ENCODE results near the gene ARHGAP19.

ARHGAP19 gene, protein sequence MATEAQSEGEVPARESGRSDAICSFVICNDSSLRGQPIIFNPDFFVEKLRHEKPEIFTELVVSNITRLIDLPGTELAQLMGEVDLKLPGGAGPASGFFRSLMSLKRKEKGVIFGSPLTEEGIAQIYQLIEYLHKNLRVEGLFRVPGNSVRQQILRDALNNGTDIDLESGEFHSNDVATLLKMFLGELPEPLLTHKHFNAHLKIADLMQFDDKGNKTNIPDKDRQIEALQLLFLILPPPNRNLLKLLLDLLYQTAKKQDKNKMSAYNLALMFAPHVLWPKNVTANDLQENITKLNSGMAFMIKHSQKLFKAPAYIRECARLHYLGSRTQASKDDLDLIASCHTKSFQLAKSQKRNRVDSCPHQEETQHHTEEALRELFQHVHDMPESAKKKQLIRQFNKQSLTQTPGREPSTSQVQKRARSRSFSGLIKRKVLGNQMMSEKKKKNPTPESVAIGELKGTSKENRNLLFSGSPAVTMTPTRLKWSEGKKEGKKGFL

GRCh38 chr10:97292097-97292861, at the start of gene ARHGAP19:
ARHGAP19 (minus strand) TSS chr10:97292637; CDS start chr10:97292627, 10 bp downstream.
- peak; percentile 99 for DNase-seq

- no peak for DNase-seq
Observed at GRCh38 chr10:97341416-97341815, 49.0 kb upstream of the ARHGAP19 start.

DNA sequence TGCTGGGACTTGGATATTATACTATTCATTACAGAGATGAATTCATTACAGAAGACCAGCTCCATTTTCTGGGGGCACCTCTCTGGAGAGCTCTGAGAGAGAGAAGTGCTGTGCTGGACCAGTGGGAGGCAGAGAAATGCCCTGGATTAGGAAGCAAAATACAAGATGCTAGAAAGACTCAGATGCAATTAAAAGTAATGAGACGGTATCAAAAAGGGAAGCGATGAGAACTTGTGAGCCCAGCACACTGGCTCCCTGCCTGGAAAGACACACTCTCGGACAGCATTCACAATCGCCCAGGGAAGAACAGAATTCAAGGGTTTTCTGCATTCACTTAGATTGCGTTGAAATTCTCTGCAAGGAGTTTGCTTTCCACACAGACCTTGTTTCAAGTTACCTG, 45.6 kb upstream of the ARHGAP19 start:
- DNase-seq, result no peak

DNA sequence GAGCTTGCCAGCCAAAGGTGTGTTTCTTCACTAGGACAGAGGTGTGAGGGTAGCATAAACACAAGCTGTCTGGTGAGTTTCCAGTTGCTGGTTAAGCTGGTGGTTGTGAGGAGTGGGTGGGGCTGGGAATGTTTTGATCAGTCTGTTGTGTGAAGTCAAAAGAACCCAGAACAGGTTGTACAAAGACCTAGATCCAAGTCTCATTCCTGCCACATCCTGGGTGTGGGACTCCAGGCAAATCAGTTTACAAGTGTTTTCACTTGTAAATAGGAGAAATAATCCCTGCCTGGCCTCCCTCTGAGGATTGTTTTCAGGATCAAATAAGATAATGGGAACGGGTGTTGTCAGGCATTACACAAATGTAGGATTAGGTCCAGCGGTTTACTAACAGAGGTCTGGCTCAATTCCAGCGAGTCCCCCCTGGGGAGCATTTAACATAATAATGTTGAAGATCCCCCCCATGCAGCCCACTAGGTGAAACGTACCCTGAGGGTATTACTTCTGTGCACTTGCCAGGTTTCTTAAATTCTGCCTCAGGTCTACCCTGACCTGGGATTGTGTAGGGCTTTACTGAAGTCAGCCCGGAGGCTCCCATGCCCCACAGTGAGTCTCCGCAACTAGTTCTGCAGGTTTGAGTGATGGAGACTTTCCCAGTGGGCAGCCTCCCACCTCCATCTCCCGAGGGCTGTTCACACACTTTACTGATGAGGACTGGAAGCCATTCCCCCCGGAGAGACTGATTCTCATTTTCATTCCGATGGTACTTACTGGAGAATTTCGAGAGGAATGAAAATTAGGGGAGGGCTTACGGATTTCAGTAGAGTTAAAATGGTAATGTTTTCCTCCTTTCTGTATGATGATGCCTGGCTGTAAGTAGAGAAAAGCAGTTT, 44.8 kb upstream of the ARHGAP19 start:
- no peak for DNase-seq

DNA sequence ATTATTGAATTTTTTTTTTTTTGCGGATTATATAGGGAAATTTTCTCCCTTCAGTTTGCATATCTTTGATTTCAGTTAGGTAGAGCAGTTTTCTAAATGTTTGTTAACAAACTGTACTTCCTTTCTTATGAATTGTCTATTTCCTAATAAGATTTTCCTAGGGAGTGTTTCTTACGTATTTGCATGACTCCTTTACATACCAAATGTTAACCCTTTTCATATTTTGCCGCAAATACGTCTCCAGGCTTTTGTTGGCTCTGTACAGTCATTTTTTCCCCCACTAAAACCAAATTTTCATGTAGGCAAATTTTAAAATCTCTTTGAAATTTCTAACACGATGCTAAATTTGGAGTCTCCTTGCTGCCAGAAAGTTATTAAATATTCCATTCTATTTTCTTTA, 44.0 kb upstream of the ARHGAP19 start:
- DNase-seq, result no peak

DNA sequence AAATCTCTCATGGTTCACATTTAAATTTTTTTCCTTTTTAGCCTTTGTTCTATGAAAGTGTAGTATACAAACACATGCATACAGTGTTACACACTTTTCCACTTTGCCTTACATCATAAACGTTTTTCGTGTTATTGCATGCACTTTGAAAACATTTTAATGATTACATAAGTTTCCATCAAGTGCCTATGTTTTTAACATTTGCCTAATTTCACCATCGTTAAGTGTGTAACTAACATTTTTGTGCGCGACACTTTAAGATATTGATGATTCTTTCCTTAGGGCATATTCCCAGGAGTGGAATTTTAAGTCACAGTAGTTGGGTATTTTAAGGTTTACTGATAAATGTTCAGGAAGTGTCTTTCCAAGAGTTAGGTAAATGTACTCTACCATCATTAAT, 43.6 kb upstream of the ARHGAP19 start:
- no peak for DNase-seq

DNA sequence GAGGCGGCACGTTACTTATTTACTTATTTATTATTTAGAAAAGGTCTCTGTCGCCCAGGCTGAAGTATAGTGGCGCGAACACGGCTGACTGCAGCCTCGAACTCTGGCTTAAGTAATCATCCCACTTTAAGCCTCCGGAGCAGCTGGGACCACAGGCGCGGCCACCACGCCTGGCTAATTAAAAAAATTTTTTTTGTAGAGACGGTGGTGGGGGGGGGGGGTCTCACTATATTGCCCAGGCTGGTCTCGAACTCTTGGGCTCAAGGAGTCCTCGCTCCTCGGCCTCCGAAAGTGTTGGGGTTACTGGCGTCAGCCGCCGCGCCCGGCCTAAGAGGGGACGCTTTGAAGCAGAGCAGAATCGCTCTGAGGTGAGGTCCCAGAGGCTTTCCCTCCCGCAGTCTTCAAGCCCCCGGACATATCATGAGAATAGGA, 42.8 kb upstream of the ARHGAP19 start:
- no peak for DNase-seq

DNA sequence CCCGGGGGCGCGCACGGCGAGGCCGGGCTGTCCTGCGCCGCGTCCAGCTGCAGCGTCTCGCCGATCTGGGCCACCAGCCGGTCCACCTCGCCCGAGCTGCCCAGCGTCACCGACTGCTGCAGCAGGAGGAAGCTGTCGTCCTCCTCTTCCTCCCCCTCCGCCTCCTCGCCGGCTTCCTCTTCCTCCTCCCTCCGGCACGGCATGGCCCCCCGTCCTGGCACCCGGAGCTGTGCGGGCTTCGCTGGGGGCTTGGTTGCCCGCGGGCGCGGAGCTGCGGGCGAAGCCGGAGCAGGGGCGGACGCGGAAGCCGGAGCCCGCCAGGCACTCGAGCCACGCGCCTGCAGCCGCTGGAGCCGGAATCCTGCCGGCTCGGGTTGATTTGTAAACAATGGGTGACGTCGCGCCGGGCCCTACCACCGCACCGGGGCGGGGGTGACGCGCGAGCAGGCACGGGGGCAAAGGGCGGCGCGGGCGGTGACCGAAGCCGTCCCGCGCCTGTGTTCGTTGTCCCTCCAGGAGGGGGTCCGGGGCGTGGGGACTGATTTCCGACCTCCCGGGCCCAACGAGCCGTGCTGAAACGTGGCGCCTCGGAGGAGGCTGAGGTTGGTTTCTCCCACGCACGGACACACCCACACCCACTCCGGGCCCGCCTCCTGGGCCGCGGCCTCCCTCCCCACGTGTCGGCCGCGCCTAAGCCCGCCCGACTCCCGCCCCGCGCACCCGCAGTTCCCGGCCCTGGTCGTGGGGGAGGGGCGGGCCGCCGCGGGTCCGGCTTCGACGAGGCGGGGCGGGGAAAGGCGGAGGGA, 42.1 kb upstream of the ARHGAP19 start, which contains the start of gene FRAT2:
Gene FRAT2 (minus strand): TSS at position 360 of the 806 bp plus-strand sequence. CDS start 157 bp downstream, at position 203.
- peak; percentile 78 for DNase-seq

DNA sequence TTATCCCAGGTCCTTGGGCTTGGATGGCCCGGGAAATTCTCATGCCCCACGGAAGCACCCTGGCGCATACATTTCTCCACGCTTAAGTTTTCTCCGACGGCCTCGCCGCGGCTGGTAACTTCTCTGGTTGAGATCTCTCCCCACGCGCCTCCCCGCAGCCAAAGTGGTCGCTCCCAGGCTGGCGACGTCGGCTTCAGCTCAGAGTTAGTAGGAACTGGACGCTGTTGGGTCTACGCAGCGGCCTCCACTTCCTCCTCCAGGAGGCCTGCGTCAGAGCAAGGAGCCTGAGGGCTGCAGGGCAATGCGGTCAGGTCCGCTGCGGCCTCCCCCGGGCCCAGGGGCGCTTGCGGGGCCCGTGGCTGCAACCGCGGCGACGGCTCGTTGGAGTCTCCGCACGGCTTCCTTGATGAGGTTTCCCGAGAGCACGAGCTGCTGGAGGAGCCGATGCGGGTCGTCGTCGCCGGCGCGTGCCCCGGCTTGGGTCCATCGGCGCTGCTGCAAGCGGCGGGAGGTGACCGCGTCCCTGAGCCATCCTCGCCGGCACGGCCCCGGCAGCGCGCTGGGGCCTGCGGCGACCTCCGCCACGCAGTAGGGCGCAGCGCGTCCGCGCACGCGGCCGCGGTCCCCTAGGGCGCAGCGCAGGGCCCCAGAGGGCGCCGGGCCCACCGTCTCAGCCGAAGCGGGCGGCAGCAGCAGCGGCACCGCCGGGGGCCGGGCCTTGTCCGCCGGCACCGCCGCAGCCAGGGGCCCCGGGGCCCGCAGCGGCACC, 41.3 kb upstream of the ARHGAP19 start:
- DNase-seq, result no peak

DNA sequence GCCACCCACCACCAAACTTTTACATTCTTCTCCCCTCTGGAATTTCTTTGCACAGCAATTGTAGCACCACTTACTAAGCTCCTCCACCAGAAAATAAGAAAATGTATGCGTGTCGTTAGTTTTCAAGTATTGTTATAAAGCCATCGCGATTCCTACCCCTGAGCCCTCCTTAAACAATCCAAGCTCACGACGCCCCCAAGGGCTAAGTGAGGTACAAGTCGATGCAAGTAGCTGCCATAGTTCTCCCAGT, 40.8 kb upstream of the ARHGAP19 start:
- DNase-seq, result no peak

GRCh38 chr10:97332591-97333350, 40.3 kb upstream of the ARHGAP19 start:
- peak; percentile 57 for DNase-seq

DNA sequence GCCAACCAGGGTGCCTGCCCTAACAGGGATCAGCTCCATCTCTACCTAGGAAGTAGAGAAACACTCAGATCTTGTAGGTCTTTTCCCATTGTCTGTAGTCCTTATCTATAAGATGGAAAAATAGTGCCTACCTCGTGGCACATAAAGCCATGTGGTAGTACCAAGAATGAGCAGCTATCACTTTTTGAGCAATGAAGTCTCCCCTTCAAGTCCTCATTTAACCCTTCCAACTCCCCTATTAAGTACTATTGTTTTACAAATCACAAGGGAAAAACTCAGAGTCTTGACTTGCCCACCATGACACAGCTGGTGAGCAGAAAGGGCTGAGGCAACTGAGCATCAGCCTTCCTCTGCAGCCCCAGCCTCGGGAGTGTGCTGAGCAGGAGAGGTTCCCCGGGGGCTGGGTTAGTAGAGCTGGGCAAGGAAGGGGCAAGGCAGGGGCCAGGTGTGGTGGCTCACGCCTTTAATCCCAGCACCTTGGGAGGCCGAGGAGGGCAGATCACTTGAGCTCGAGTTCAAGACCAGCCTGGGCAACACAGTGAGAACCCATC, 38.8 kb upstream of the ARHGAP19 start:
- no peak for DNase-seq

DNA sequence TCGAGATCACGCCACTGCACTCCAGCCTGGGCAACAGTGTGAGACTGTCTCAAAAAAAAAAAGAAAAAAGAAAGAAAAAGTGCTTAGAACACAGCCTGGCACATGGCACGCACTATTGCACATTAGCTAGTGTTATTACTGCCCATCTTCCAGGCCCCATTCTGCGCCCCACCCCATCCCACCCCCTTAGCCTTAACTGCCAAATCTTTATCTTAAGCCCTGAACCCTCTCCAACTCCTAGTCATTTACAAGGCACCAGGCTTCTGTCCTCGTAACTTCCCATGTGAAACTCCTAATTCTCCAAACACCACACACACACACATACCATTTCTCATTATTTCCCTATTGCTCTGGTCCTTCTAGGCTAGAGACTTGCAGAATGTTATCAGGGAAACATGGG, 37.3 kb upstream of the ARHGAP19 start:
- DNase-seq, result no peak

DNA sequence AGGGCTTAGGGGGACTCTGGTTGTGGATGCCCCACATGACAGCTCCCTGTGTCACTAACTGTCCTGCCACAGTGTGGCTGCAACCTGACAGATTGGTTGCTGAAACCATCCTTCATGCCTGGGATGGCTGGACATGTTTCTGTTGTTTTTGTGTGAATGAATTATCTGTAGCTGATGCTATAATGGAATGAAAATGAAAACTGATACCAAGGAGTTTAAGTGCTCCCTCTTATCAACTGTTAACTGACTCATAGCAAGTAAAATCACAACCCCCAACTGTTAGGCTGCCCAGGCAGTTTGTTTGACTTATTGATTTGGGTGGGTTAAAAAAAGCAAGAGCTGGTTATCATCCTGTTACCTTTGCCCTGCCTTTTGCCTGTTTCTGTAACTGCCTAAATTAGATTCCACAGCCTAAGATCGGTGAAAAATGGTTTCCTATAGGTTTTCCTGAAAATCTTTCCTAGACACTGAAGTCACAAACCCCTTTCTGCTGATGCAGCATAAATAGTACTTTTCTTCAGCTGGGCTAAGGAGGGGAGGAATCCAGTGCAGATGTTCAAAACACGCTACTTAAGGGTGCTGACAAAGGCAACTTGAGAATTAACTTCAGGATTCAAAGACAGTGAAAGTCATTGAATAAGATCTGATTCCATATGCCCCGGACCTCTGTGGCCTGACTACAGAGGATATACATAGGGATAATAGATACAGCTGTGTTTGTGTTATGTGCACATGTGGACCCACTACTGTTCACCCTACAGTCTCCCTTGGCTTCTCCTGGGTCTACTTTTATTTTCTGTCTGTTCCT, 36.4 kb upstream of the ARHGAP19 start:
- no peak for DNase-seq

DNA sequence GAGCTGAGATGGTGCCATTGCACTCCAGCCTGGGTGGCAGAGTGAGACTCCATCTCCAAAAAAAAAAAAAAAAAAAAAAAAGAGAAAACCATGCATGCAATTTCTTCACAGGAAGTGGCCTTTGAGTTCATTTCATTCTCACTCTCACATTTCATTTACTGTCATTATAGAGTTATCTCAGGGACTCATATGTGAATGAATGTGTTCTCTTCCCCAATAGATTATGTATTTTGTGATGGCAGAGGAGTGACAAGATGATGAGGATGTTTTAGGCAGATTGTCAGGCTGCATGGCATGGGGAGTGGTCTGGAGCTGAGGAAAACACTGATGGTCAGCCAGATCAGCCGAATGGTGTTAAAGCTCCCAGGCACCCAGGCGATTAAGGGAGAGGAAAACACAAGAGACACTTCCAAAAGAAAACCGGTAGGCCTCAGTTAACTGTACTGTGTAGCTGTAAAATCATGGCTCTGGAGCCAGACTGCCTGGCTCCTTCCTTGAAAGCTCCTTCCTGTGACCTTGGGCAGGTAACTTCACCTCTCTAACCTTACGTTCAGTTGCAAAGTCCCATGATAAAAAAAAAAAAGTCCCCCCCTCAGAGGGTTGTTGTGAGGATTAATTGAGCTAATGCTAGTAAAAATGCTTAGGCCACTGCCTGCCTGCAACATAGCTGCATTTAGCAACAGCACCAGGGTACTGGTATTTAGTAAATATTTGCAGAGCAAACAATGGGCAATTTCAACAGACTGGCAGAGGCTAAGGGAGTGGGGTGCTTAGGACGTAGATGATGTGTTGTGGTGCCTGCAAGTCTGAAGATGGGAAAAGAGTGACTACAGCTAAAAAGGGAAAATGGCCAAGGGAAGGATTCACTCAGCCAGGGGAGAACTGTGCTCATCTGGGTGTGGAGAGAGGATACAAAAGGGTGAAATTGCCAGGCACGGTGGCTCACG, 35.2 kb upstream of the ARHGAP19 start:
- no peak for DNase-seq

GRCh38 chr10:97325754-97326153, 33.3 kb upstream of the ARHGAP19 start:
- DNase-seq, result no peak

- no peak for DNase-seq
Observed at GRCh38 chr10:97323501-97323900, 31.1 kb upstream of the ARHGAP19 start.

- no peak for DNase-seq
Observed at GRCh38 chr10:97321804-97322190, 29.4 kb upstream of the ARHGAP19 start.
